Right lobe of liver (tissue), 4 donors: ENCODE data around the gene DIPK1A.

Experiments used
- CTCF ChIP-seq, 4 donors: fragments of 200-600 bp in 3 of 4; fragments of 450-650 bp in 1 of 4; IDR thresholded peaks; one replicate each; pipeline versions ENCODE4 v1.5.1 to v1.8.0; 2016 to 2022; ENCODE audit warnings: antibody characterized with exemption in 4 of 4, mild to moderate bottlenecking in 2 of 4
- POLR2A ChIP-seq: fragments of 450-650 bp; IDR thresholded peaks from one replicate; pipeline ENCODE4 v1.6.1; 2017; ENCODE audit warnings: antibody characterized with exemption, mild to moderate bottlenecking
- donor health status: DM: no; HTN: no; CAD: no.
- donor health status: DM: no; HTN: no; CAD: no.
- donor health status: DM: no; HTN: yes; CAD: no.

GRCh38 chr1:92990828-92991227 is 29.6 kb upstream of the DIPK1A start:
- TF ChIP-seq POLR2A (no peak), CTCF (IDR thresholded peaks at IDR 0.05) (no peak)
